K562 (cell line): ENCODE data around the gene ADAMTS14. TPM values are rescaled to one million over a fixed set of nuclear protein-coding genes. Genes with fewer than 3 reads are reported as not detected.

Experiments used
- BMI1 ChIP-seq: fragments of 150-350 bp; IDR thresholded peaks from 2 replicates; pipeline ENCODE4 v1.6.1; 2014; ENCODE audit warnings: low read length
- CEBPB ChIP-seq: fragments of 450-650 bp; IDR thresholded peaks from 2 replicates; pipeline ENCODE4 v1.6.1; 2016; ENCODE audit warnings: missing genetic modification characterization, missing compliant biosample characterization
- CHAMP1 ChIP-seq: fragments of 450-650 bp; IDR thresholded peaks from 2 replicates; pipeline ENCODE4 v1.6.1; 2016; ENCODE audit warnings: mild to moderate bottlenecking
- EP400 ChIP-seq: fragments of 450-650 bp; IDR thresholded peaks from 2 replicates; pipeline ENCODE4 v1.6.1; 2017; ENCODE audit warnings: antibody characterized with exemption, mild to moderate bottlenecking, moderate library complexity
- EZH2 ChIP-seq: IDR thresholded peaks from 2 replicates; pipeline ENCODE4 v1.6.1; 2012; ENCODE audit warnings: low read depth, mild to moderate bottlenecking, inconsistent platforms, low read length, borderline replicate concordance
- GATAD2A ChIP-seq: fragments of 450-650 bp; IDR thresholded peaks from 2 replicates; pipeline ENCODE4 v1.6.1; 2017
- GTF2F1 ChIP-seq: IDR thresholded peaks from 2 replicates; pipeline ENCODE4 v1.6.1; 2011; ENCODE audit warnings: low read depth, low read length, improper control_type of control experiment
- HSF4 ChIP-seq: fragments of 250-450 bp; sonication (Bioruptor Pico); IDR thresholded peaks from 2 replicates; pipeline ENCODE4 v2.1.2; 2022; ENCODE audit warnings: mild to moderate bottlenecking, moderate library complexity, borderline replicate concordance
- JUN ChIP-seq, 2 experiments: sonication (generic) in 1 of 2; formaldehyde crosslinking in 1 of 2; IDR thresholded peaks; 2 replicates each; pipeline versions ENCODE4 v1.6.1 to v1.8.0; 2012 to 2022; ENCODE audit warnings: borderline replicate concordance in 2 of 2, mild to moderate bottlenecking in 2 of 2, improper control_type of control experiment in 1 of 2, low read depth in 1 of 2, low read length in 1 of 2, missing genetic modification reagents in 1 of 2
- KAT2B ChIP-seq: IDR thresholded peaks from one replicate; pipeline ENCODE4 v1.6.1; 2012; ENCODE audit warnings: low read depth, mild to moderate bottlenecking, control low read depth, inconsistent platforms, low read length, moderate library complexity
- MAZ ChIP-seq, 2 experiments: fragments of 450-650 bp in 1 of 2; sonication (generic) in 1 of 2; formaldehyde crosslinking; IDR thresholded peaks in 1 of 2; conservative IDR thresholded peaks in 1 of 2; 2 replicates each; pipeline versions ENCODE4 v1.4.0 to v1.5.0; 2020; ENCODE audit warnings: mild to moderate bottlenecking in 1 of 2, missing genetic modification reagents in 1 of 2
- MECOM ChIP-seq: fragments of 250-450 bp; sonication (Bioruptor Pico); IDR thresholded peaks from 2 replicates; pipeline ENCODE4 v1.8.0; 2022; ENCODE audit warnings: inconsistent platforms
- MYNN ChIP-seq, 2 experiments: sonication (generic); formaldehyde crosslinking in 1 of 2; IDR thresholded peaks; 2 replicates each; pipeline versions ENCODE4 v1.5.0 to v1.6.1; 2016 to 2020; ENCODE audit warnings: antibody characterized with exemption in 1 of 2, missing genetic modification reagents in 1 of 2
- NFIC ChIP-seq: fragments of 450-650 bp; IDR thresholded peaks from 2 replicates; pipeline ENCODE4 v1.6.1; 2017; ENCODE audit warnings: mild to moderate bottlenecking, inconsistent platforms
- PHF8 ChIP-seq: fragments of 200-600 bp; sonication (generic); IDR thresholded peaks from 2 replicates; pipeline ENCODE4 v1.6.1; 2012; ENCODE audit warnings: mixed run types, mild to moderate bottlenecking, inconsistent platforms, low read length, moderate library complexity, borderline replicate concordance
- PREB ChIP-seq: sonication (generic); formaldehyde crosslinking; IDR thresholded peaks from 2 replicates; pipeline ENCODE4 v1.8.1; 2023; ENCODE audit warnings: mild to moderate bottlenecking, missing genetic modification reagents
- SPI1 ChIP-seq: IDR thresholded peaks from 2 replicates; pipeline ENCODE4 v1.6.1; 2011; ENCODE audit warnings: low read depth, low read length, control low read depth, borderline replicate concordance
- TARDBP ChIP-seq: fragments of 450-650 bp; IDR thresholded peaks from 2 replicates; pipeline ENCODE4 v1.6.1; 2016
- ZFP36 ChIP-seq: fragments of 150-350 bp; IDR thresholded peaks from 2 replicates; pipeline ENCODE4 v1.6.1; 2018; ENCODE audit warnings: low read length, low read depth; ENCODE audit not compliant: partially characterized antibody
- ZKSCAN8 ChIP-seq: fragments of 200-800 bp; sonication (Bioruptor generic); IDR thresholded peaks from 2 replicates; pipeline ENCODE4 v1.6.1; 2016; ENCODE audit warnings: missing genetic modification characterization, missing compliant biosample characterization
- ZNF134 ChIP-seq: fragments of 250-450 bp; sonication (Bioruptor Pico); conservative IDR thresholded peaks from 2 replicates; pipeline ENCODE4 v1.4.0; 2020
- polyA plus RNA-seq, 8 experiments: library from polyadenylated mRNA; depleted of rRNA in 4 of 8; stranded (reverse) in 5 of 8; unstranded in 3 of 8; fragments of >200 nt; fragmentation: Nextera tagmentation in 2 of 8; fragmentation: Illumina TruSeq in 1 of 8; extraction: Ambion mirVana in 2 of 8; extraction: Trizol in 1 of 8; gene quantifications; 2 replicates each; pipeline versions ENCODE4 v1.2.1 to v1.2.3, GENCODE V29; 2011 to 2014; ENCODE audit warnings: inconsistent platforms in 1 of 8, missing spikeins in 1 of 8
- total RNA-seq, 7 experiments: library from RNA; depleted of rRNA in 6 of 7; stranded (reverse); fragments of >200 nt in 6 of 7; fragmentation: Illumina TruSeq in 2 of 7; extraction: Trizol in 2 of 7; gene quantifications; 2 replicates each; pipeline versions ENCODE4 v1.2.1 to v1.2.3, GENCODE V29; 2011 to 2021; ENCODE audit warnings: low replicate concordance in 1 of 7
- TF ChIP-seq, protein P1 (sequence below): fragments of 250-450 bp; sonication (Bioruptor Pico); IDR thresholded peaks from 2 replicates; pipeline ENCODE4 v1.8.0; 2022; ENCODE audit warnings: moderate library complexity, mild to moderate bottlenecking, inconsistent platforms
- TF ChIP-seq, protein P2 (sequence below): conservative IDR thresholded peaks from 2 replicates; pipeline ENCODE4 v1.6.1; 2011; ENCODE audit warnings: low read depth, mild to moderate bottlenecking, low read length; ENCODE audit not compliant: control insufficient read depth

The ADAMTS14 gene
- total and polyA plus RNA-seq, 9 of the 15 experiments (the other 6 are each of a cell fraction or from before 2014, with no cell fraction given) = 0.04 to 37.4 (median 15.9) TPM

DNA sequence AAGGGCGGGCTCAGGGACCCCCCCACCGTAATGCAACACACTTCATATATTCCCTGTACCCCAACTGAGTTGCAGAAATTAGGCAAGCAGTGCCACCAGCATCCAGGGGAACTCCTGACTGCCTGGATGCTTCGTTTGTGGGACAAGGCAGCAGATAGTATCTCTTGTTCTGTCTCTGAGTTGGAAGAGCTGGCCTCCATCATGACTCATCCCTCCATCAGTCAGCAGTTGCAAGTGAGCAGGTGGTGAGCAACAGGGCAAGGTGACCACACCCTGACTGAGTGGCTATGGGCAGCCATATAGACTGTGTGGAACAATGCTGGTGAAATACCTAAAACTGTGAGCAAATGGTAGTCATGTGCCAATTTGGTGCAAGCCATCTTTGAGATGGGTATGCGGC lies 22.8 kb upstream of the ADAMTS14 start (continued):
- TF ChIP-seq ZFP36 (no peak), TARDBP (no peak), PREB (CRISPR knock-in tag) (no peak), NFIC (no peak), ZNF134 (CRISPR knock-in tag) (peak; percentile 70), HSF4 (CRISPR knock-in tag) (no peak), CEBPB (tag) (peak; percentile 51), SPI1 (no peak), EP400 (peak; percentile 57), EZH2 (no peak), GATAD2A (no peak), PHF8 (no peak), MECOM (CRISPR knock-in tag) (peak; percentile 92), KAT2B (no peak), ZKSCAN8 (CRISPR knock-in tag) (no peak), MYNN (IDR thresholded peaks at IDR 0.05) (peak; percentile 68; the same call in 1 of the 2 replicates), MYNN (CRISPR knock-in tag; IDR thresholded peaks at IDR 0.05) (no peak), CHAMP1 (no peak), GTF2F1 (no peak), JUN (IDR thresholded peaks at IDR 0.05; ENCODE audit: borderline replicate concordance, low read depth, low read length) (peak; percentile 97), JUN (CRISPR knock-in tag; IDR thresholded peaks at IDR 0.05; ENCODE audit: borderline replicate concordance) (no peak; the same call in 1 of the 2 replicates), BMI1 (no peak), MAZ (CRISPR knock-in tag; conservative IDR thresholded peaks at IDR 0.05 in 1 of 2, IDR thresholded peaks at IDR 0.05 in 1 of 2) (peak; percentile 32 to 39; a peak in 1 of 4 replicates)
- TF ChIP-seq, protein P1, sequence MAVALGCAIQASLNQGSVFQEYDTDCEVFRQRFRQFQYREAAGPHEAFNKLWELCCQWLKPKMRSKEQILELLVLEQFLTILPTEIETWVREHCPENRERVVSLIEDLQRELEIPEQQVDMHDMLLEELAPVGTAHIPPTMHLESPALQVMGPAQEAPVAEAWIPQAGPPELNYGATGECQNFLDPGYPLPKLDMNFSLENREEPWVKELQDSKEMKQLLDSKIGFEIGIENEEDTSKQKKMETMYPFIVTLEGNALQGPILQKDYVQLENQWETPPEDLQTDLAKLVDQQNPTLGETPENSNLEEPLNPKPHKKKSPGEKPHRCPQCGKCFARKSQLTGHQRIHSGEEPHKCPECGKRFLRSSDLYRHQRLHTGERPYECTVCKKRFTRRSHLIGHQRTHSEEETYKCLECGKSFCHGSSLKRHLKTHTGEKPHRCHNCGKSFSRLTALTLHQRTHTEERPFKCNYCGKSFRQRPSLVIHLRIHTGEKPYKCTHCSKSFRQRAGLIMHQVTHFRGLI = no peak
- TF ChIP-seq, protein P2, sequence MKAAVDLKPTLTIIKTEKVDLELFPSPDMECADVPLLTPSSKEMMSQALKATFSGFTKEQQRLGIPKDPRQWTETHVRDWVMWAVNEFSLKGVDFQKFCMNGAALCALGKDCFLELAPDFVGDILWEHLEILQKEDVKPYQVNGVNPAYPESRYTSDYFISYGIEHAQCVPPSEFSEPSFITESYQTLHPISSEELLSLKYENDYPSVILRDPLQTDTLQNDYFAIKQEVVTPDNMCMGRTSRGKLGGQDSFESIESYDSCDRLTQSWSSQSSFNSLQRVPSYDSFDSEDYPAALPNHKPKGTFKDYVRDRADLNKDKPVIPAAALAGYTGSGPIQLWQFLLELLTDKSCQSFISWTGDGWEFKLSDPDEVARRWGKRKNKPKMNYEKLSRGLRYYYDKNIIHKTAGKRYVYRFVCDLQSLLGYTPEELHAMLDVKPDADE = no peak
